NCI-H2171 treated with DMSO at 0.1 percent for 48 hours (cell line): ENCODE data around the gene ZCCHC10.
"Not testable (repeated sequence)": the region's sequence is repeated elsewhere in the genome, so short reads cannot be mapped to it uniquely, and the experiment has no call there.

Experiments used
- DNase-seq: peaks from one replicate; lab custom pipeline; 2025; lab: John Stamatoyannopoulos, UW

The ZCCHC10 gene

DNA sequence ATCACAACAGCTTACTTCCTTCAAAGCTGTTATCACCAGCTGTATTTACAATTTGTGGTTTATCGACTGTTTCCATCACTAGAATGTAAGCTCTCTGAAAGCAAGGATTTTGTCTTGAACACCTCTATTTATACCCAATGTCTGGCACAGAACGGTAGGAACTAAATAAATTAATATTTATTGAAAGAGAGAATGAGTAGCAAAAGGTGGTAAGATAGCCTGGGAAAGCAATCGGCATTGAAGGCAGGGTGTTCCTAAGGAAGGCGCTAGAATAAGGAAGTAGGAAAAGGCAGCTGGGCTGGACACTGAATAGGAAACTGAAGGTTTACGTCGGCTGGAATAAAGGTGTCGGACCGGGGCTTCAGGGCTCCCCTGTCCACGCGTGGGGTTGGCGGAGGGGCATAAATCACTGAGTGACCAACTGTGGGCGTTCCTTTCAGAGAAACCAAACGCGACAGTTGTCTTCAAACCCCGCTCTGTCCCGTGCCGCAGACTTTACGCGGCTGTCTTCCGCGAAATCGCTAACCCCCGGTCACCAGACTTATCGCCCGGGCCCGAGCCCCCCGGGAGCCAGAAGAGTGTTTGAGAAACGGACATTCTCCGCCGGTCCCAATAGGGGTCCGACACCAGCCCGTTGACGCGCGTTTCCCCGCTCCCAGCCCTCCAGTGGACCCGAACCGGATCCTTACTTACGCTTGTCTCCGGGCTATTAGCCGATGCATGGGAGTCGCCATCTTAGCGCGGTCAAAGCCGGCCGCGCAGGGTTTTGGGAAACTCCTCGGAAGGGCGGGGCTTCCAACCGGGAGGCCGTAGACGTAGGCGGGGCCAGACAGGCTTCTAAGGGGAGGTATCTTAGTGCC, at the start of gene ZCCHC10:
Gene ZCCHC10 (minus strand): TSS at position 746 of the 860 bp plus-strand sequence. CDS start 12 bp downstream, at position 734.
- peak; percentile 81 for DNase-seq

DNA sequence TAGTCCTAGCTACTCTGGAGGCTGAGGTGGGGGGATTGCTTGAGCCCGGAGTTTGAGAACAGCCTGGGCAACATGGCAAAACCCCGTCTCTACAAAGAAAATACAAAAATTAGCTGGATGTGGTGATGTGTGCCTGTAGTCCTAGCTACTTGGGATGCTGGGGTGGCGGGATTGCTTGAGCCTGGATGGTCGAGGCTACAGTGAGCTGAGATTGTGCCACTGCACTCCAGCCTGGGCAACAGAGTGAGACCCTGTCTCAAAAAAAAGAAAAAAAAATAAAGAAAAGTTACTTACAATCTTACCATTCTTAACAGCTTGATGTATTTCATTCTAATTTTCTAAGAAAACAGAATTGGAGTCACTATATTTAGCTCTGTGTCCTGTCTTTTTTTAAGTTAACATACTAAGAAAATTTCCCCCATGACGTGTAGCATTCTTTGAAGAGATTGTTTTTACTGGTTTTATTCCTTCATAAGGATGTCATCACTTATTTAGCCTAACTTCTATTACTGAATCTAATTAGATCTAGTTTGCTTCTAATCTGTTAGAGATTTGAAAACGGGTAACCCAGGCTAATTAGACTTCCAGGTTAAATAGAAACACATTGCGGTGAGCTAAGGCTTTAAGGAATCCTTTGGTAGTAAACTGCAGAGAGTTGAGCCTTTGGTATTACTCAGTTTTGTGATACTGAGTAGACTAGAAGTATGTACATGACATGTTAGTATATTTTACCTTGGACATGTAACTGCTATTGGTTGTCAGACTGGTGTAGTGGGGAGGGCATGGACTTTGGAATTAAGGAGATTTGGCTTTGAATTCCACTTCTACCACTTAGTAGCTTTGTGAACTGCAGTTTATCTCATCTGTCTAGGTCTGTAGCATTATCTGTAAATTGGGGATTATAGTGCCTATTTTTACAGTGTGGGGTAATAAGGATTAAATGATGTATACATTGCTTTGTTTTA, 49.5 kb upstream of the ZCCHC10 start:
- no peak for DNase-seq

DNA sequence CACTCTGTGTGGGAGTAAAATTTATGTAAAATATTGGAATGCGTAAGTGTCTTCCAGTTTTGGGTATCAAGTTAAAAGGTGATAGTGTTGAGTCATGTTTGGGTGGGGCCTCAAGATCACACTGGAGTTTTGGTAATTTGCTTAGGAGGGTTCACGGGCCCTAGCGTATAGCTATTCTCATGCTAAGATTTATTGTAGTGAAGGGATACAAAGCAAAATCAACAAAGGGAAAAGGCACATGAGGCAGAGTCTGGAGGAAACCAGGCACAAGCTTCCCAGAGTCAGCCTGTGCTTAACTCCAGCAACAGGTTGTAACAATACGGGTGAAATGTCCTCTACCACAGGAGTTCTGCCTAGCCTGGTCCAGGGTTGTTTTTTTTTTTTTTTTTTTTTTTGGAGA, 45.7 kb upstream of the ZCCHC10 start:
- no peak for DNase-seq

DNA sequence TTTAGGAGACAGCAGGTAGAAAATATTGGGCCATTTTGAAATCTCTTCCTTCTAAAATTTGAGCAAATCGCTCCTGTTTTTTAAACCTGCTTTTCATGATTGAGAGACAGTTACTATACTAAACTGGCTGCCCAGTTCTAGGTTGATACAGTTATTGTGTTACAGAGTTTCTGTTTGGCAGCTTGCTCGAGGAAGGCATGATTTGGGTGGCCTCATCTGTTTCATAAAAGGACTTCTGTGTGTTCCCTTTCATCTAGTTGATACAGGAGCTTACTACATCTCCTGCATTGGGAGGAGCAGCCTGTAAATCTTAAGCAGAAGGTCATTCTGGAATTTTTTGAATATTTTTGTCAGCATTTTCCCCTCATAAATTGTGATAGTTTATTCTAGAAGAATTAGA, 39.7 kb upstream of the ZCCHC10 start:
- DNase-seq: no peak

DNA sequence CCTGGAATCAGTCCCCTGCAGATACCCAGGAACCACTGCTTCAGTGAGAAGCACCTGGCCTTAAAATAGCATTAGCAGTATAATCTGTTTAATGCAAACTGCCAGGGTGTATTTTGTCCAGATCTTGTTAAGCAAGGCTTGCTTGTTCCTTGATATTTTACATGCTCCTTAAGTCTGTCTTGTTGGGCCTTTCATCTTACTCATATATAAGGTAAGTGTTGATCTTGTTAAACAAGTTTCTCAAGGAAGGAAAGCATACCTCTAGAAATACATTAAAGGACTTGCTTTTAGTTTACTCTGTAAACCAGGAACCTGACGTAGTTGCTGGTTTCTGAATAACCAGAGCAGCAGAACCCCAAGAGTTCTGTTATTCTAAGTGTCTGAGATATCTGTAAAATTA, 39.1 kb upstream of the ZCCHC10 start:
- no peak for DNase-seq

DNA sequence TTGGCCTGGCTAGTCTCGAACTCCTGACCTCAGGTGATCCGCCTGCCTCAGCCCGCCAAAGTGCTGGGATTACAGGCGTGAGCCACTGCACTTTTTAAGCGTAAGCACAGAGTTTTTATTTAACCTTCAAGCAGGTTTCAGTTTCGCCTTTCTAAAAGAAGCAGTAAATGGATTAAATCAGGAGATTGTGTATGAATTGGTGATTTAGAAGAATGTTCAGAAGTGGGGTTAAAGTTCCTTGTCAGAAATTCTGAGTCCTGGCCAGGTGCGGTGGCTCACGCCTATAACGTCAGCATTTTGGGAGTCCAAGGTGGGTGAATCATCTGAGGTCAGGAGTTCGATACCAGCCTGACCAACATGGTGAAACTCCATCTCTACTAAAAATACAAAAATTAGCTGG, 37.6 kb upstream of the ZCCHC10 start:
- no peak for DNase-seq

DNA sequence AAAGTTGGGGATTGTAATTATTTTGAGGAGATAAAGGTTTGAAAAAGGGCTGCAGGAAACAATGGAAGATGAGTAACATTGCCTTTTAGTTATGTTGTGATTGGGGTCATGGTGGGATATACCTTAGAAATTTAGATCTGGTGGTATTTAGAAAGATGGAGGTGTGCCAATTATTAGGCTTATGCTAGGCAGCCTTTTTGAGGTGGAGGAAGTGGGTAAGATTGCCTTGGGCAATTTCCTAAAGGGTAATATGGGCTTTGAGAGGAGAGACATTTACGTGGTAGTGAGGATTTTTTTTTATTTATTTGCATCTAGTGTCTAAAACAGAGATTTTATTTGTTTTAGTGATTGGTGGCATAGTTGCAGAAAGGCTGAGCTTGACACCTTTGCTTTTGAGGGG, 35.9 kb upstream of the ZCCHC10 start:
- DNase-seq: no peak

DNA sequence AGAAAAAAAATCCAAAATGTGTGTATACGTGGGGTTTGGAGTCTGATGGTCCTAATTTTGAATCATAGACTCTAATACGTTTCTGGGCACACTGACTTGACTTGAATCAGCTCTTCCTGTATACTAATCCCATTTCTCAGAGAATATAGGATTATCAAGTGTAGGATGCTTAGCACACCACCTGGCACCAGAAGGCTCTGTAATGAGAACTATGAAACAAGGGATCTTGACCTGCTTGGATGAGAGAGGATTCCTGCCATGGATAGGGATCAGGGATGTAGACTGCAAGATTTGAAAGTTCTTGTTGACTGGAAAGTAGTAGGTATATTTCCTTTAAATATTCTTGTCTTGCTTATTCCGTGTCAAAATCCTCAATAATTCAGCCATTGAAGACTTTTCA, 33.3 kb upstream of the ZCCHC10 start:
- DNase-seq: no peak

DNA sequence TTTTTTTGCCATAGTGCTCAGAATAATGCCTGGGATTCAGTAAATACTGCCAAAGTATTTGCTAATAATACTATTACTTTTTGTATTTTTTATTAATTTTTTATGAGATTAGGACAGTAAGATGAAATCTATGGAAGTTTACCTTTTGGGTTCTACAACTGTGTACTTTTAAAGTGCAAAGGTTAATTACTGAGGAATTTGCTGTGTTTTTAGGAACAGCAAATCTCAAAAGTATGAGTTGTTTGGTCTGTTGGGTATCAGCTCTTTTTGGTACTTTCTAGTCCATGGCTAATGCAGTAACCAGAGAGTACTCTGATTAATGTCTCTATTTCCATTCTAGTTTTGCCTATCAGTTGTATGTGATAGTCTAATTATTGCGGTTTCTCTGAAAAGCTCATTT, 30.5 kb upstream of the ZCCHC10 start:
- DNase-seq: no peak

DNA sequence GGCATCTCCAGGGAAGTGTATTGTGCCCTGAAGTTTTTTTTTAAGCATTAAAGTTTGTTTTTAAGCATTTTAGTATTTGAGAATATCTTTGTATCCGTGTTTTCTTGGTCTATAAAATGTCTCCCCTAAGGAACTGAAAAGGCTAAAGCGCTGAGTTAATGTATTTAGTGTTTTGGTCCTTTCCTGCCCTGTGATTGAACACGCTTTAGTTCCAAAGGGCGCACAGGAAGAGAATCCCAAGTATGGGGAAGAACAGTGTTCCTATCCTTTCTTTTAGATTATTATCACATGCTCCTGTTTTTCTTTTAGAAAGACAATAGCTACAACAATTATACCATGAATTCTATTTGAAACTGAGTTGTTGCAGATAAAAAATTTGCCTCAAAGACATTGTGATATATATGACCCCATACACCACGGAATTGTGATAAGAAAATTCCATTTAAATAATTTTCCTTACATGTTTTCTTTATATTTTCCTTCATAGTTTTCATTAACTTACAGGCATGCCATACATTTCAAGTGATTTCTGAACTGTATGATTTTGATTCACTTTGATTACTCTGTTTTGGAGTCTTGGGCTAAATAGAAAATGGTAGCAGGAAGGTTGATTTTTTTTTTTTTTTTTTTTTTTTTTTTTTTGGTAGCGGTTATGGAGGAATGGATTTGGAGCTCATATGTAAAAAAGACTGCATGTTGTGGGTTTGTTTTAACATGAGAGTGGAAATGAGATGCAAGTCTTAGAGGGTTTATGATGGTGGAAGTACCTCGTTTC, 28.5 kb upstream of the ZCCHC10 start:
- DNase-seq: no peak

DNA sequence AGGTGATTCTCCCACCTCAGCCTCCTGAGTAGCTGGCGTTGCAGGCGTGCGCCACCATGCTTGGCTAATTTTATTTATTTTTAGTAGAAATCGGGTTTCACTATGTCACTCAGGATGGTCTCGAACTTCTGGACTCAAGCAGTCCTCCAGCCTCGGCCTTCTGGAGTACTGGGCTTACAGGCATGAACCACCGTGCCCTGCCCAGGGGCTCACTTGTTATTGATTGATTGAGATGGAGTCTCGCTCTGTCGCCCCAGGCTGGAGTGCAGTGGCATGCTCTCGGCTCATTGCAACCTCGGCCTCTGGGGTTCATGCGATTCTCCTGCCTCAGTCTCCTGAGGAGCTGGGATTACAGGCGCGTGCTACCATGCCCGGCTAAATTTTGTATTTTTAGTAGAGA, 27.1 kb upstream of the ZCCHC10 start:
- no peak for DNase-seq

DNA sequence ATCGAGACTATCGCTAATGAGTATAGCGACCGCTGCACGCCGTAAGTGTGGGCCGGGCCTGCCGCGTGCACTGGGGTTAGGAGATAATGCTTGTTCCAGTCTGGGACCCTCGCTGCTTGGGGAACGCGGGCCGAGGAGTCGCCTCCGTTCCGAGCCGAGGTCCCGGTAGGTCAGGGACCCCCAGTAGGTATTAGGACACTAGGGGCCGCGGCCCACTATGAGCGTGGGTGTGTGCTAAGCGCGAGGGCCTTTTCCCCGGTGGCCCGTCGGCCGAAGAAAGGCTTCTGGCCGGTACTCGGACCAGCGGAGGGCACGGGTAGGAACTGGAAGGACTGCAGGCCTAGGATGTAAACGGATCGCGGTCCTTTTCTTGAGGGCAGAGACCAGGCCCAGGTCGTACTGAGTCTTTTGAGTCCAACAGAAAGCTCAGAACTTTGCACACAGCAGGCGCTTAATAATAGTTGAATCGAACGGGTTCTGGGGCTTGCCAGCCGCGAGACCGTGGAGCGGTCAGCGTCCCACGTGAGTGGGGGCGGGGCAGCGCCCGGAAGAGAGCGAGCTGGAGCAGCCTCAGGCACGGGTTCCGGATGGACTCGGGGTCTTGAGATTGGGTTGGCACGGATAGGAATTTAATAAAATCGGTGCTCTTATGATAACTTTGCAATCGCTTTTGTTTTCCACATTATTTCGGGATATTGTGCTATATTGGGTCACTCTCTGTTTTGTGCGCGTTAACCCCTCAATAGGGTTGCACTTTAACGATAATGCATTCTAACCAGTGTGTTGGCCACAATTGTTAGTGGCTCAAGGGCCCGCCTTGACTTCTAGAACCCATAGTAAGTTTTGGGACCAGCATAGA, 26.2 kb upstream of the ZCCHC10 start:
- DNase-seq: no peak

DNA sequence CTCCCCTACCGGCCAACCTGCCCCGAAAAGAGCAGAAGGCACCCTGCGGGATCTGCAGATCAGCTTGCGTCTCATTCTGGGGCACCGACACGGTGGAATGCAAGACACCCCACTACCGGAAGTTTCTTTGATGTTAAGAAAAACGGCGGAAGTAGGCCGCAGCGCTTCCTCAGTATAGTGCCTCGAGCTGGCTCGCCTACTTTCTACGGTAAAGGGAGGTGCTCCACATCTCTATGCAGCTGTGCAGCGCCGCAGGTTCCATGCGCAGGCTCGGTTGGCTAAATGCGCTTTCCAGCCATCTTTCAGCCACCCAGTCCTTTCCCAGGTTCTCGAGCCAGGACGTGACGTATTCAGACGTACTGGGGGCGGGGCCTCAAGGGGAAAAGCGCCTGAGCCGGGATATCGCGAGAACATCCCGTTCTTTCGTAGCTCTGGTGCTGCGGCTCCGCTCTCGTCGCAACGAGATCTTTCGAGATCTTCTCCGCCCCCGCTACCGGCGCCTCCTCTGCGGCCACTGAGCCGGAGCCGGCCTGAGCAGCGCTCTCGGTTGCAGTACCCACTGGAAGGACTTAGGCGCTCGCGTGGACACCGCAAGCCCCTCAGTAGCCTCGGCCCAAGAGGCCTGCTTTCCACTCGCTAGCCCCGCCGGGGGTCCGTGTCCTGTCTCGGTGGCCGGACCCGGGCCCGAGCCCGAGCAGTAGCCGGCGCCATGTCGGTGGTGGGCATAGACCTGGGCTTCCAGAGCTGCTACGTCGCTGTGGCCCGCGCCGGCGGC, 25.4 kb upstream of the ZCCHC10 start, which contains the start of gene HSPA4:
Gene HSPA4 (plus strand): TSS at position 472 of the 775 bp plus-strand sequence. CDS start 238 bp downstream, at position 710.
- DNase-seq: peak; percentile 94

DNA sequence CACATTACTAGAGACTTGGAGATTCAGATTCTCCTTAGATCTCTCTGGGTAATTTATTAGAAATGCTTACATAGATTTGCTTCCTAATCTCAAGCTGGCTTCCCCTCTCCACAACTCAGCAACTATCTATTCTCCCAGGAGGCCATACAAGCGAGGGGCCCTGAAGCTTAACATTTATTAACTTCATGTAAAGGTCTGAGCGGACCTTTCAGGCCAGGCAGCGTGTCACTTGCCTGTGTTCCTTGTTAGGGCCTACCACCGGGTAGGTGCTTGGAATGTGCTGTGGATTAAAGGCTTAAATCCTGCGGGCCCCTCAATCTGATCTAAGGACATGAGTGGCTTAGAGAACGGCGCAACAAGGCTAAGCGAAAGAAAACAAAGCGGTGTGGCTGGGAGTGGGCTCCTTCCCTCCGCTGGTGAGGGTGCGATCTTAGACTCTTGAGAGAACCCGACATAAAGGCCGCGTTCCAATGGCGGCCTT, 24.8 kb upstream of the ZCCHC10 start:
- no peak for DNase-seq

DNA sequence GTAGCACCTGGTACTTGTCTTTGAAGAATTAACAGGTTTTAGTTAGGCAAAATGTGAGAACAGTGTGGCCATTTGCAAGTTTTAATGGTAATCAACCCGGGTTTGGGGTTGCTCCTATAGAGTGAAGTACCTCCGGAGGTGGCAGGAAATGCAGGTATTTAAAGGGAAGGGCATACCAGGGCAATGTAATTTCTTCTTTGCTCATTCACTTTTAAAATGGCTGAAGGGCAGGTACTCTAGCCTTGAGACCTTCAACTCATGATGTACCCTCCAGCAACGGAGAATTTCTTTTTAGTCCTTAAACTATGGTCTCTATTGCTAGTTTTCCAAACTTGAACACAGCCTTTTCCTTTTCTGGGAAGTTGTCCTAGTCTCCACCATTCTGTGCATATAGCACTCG, 24.2 kb upstream of the ZCCHC10 start:
- DNase-seq: no peak

DNA sequence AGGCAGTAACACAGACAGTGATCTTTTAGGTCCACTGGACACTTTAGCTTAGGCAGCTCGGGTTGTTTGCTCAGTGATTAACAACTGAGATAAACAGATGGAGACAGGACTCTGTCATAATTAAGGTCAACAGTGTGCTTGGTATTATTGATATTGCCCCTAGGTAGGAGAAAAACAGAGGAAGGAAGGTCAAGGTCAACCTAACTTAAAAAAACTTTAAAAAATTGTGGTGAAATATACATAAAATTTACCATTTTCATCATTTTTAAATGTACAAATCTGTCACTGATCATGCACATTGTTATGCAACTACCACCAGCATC, 23.3 kb upstream of the ZCCHC10 start:
- no peak for DNase-seq

DNA sequence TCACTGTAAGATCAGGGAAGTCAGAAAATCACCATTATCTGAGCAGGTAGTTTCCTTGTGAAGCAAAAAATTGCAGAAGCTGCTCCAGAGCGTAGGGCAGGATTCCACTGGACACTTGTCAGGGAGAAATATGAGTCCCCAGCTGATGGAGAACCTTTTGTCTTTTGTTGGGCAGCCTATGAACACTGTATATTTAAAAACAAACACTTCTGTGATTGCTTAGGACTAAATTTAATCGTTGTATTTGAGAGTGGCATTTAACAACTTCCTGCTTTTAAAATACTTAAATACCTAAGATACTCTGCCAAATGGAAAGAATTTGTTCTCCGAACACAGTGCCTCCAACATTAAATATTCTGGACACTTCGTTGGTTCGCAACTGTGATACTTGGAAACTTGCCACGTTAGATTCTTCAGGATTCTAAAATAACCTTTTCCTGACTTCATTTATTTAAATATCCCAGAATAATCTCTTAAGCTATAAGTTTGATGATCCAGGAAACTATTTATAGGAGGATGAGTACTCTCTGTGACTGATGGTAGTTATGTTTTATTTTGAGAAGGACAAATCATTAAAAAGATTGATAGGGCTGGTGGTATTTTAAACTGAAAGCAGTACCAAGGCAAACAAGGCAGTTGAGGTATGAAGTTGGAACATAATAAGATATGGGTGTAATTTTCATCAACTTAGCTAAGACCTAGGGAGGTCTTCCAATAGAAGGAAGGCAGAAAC, 22.8 kb upstream of the ZCCHC10 start:
- DNase-seq: no peak

DNA sequence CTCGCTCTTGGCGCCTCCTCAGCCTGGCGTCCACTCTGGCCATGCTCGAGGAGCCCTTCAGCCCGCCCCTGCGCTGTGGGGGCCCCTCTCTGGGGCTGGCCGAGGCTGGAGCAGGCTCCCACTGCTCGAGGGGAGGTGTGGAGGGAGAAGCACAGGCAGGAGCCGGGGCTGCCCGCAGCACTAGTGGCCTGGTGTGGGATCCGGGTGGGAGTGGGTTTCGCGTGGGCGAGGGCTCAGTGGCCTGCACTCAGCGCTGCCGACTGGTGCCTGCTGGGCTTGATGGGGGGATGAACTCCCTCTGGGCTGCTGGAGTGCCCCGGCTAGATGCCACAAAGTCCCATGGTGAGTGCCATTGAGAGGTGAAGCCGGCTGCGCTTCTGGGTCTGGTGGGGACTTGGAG, 21.1 kb upstream of the ZCCHC10 start:
- no peak for DNase-seq

DNA sequence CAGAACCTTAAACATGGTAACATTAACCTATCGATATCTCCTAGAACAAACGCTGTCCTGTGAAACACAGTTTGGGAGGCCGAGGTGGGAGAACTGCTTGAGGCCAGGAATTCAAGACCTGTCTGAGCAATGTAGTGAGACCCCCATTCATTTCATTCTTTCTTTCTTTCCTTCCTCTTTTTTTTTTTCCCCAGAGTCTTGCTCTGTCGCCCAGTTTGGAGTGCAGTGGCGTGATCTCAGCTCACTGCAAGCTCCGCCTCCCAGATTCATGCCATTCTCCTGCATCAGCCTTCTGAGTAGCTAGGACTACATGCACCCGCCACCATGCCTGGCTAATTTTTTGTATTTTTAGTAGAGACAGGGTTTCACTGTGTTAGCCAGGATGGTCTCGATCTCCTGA, 20.2 kb upstream of the ZCCHC10 start:
- DNase-seq: not testable (repeated sequence)

DNA sequence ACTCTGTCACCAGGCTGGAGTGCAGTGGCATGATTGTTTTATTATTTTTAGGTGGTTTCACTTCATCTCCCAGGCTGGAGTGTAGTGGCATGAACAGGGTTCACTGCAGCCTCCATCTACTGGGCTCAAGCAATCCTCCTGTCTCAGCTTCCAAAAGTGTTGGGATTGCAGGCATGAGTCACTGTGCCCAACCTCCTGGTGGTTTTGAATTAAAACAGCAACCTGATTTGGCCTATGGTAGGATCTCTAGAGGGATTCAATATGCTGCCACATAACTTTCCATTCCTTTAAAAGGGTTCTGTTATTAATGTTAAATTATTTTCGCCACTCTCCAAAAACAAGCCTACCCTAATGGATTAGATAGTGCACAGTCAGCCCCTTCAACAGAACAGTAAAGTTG, 15.6 kb upstream of the ZCCHC10 start:
- no peak for DNase-seq
